Eye (tissue), 1 donor: ENCODE measurements around the gene FNIP1.
A peak's percentile ranks its signal among the peaks of the same experiment; 100 is the strongest.
"Not testable (repeated sequence)": the region's sequence is repeated elsewhere in the genome, so short reads cannot be mapped to it uniquely, and the experiment has no call there.

Experiments
- DNase-seq: peaks from one replicate; pipeline ENCODE4 v3.0.0-alpha.2; 2015

Gene FNIP1

DNA sequence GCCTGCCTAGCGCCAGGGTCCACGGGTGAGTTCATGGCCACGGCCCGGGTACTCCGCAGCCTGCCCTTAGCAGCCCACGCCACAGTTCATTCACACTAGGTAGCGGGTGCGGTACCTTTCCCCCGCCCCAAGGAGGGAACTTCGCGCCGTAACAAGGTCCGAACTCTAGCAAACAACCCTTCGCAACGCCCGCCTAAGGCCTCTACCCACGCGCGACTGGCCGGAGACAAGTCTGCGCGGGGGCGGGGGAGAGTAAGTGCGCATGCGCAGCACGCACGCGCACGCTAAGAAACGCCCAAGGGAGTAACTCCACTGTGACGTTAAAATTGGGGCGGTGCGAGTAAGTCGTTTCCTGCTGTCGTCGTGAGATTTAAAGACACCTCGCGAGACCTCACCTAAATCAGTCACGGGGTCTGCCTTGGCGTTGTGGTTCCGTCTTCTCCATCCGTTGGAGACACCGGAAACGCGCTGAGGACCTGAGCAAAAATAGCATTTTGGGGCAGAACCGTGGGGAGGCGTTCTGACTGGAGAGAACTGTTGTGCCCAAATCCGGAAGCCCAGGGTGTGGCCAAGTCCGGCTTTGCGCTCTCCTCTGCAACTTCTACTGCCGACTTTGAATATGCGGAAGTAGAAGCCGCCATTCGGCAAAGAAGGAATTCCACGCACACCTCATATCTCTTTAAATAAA is 161.7 kb downstream of the FNIP1 start, which contains the start of gene RAPGEF6:
Gene RAPGEF6 (minus strand): TSS at position 234 of the 688 bp plus-strand sequence. CDS start 199 bp downstream, at position 35.
- DNase-seq: peak; percentile 100

DNA sequence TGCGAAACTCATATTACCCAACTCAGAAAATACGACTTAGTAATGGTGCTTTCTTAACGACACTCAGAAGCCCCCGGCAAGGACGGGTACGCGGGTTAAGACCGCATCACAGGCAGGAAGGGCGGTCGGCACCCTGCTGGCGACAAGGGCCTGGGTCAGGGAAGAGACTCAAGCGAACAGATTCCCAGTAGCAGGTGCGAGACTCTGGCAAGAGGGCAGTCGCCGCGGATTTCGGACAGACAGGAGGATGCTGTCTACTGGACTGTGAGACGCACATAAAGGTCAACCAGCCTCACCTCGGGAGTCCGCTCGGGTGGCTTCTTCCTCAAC is 162.2 kb downstream of the FNIP1 start:
- DNase-seq: no peak

DNA sequence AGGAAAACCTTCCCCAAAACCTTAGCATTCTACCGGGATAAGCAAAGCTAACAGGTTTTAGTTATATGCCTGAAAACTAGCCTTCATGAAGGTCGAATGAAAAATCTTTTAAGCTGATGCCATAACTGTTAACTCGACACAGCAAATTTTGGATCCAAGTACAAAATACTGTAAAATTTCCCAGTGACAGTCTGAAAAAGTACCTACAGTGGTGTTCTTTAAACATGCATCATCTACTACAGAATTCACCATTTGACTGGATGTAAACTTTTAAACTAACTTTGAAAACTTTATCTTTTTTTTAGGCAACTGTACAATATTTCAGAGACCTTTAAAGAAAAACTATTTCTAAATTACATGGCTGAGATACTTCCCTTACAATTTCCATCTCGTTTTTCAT is 162.6 kb downstream of the FNIP1 start:
- DNase-seq: no peak

DNA sequence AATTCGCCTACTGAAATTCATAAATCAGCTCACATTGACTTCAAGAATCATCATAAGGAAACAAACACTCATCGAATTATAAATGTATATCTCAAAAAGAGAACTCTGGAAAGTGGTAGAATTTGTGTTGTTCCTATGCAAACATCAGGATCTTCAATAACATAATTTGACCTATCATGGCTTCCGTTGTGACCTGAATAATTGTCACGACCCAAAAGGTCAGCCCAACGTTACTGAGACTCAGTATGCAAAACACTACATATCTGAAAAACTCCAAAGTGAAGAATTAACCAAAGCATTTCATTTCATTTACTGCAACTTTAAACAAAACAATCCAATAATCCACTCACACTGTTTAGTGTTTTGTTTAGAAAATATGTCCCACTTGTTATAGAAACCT is 163.0 kb downstream of the FNIP1 start:
- DNase-seq: peak; percentile 14

DNA sequence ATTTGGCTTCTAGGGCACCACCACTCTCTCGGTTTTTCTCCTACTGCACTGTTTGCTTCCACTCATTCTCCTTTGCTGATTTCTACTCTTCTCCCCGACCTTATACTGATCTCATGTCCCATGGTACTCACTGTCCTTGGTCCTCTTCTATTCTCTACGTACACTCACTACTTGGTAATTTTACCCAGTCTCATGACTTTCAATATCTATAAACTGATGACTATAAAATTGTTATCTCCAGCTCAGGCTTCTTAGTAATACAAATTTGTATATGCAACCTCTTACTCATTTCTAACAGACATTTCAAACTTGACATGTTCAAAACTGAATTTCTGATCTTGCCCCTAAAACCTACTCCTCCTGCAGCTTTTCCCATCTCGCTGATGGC is 165.9 kb downstream of the FNIP1 start:
- no peak for DNase-seq

DNA sequence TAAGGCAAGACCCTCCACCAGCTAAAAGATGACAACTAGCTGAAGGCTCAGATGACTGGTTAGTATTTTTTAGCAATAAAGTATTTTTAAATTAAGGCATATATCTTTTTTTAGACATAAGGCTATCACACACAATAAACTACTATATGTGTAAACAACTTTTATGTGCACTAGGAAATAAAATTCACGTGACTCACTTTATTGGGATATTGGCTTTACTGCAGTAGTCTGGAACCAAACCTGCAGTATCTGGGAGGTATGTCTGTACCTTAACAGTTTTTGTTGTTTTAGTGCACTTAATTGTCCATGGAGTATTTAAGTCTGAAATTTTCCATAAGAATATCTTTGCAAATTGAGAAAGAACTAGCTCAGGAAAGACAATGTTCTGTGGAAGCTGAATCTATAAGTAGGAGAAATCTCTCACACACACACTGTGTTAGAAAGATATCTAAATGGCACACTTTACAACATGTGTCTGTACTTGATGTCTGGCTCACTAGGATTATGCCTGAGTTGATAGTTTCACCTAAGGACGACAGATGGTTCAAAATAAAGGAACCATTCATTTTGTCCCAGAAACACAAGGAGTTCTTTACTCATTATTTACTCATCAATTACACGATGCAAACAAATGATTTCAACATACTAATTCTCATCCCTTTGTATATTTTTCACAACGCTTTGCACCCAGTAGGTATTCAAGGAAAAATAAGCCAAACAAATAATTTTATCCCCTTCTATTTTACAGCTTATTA is 166.4 kb downstream of the FNIP1 start:
- DNase-seq: no peak

DNA sequence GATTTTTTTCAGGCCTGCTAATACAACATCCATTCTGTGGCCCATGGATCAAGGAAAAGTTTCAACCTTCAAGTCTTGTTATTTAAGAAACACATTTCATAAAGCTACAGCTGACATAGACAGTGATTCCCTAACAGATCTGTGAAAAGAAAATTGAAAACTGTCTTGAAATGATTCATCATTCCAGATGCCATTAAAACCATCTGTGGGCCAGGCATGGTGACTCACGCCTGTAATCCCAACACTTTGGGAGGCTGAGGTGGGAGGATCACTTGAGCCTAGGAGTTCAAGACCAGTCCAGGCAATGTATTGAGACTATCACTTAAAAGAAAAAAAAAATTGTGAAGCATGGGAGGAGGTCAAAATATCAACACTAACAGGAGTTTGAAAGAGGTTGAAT is 167.8 kb downstream of the FNIP1 start:
- no peak for DNase-seq

DNA sequence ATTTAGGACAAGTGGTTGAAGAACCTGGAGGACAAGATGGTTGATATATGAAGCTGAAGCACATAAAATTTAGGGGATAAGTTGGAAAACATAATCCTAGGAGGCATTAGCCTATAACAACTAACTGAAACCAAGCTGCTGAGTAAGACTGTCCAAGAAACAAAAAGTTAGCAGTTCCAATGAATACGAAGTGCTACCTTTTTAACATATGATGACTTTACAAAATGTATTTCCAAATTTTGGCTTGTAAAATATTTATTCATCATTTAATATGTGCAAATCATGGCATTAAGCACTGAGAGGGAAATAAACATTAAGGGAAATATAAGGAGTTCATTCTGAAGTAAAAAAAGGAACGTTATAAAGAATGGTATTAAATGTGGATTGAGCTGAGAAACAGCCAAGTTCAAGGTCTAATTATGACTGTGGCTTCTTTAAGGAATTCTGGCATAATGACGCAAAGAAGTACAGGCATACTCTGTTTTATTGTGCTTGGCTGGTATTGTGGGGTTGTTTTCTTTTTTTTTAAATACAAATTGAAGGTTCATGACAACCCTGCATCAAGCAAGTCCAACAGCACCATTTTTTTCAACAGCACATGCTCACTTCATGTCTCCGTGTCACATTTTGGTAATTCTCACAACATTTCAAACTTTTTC is 169.5 kb downstream of the FNIP1 start:
- DNase-seq: no peak

DNA sequence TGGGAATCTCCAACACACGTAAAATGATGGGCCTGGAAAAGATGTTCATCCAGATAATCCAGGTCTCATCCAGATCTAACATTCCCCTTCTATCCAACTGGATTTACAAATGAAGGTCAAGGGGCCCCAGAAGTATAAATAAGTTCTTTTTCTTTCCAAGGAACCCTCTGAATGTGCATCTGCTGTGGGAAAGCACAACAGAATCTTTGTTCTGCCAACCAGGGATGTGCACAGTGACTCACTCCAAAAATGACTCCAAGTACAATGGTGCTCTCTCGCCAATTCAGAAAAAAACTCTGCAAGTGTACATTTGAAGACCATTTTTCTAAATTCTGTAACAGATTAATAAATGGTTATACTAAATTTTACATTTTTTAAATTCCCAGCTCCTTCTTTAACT is 174.2 kb downstream of the FNIP1 start:
- DNase-seq: no peak

DNA sequence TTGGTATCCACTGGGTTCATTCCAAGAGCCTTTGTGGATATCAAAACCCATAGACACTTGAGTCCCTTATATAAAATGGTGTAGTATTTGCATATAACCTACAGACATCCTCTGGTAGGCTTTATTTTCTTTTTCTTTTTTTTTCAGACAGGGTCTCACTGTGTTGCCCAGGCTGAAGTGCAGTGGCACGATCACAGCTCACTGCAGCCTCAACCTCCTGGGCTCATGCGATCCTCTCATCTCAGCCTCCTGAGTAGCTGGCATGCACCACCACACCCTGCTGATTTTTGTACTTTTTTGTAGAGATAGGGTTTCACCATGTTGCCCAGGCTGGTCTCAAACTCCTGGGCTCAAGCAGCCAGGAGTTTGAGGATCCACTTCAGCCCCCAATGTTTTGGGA is 175.7 kb downstream of the FNIP1 start:
- not testable (repeated sequence) for DNase-seq

DNA sequence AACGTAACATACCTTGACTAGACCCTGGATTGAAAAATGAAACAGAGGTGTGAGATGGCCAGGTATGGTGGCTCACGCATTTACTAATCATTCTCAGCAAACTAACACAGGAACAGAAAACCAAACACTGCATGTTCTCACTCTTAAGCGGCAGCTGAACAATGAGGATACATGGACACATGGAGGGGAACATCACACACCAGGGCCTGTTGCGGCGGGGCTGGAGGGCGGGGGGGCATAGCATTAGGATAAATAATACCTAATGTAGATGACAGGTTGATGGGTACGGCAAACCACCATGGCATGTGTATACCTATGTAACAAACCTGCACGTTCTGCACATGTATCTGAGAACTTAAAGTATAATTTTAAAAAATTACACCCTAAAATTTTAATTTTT is 177.7 kb downstream of the FNIP1 start:
- DNase-seq: no peak

DNA sequence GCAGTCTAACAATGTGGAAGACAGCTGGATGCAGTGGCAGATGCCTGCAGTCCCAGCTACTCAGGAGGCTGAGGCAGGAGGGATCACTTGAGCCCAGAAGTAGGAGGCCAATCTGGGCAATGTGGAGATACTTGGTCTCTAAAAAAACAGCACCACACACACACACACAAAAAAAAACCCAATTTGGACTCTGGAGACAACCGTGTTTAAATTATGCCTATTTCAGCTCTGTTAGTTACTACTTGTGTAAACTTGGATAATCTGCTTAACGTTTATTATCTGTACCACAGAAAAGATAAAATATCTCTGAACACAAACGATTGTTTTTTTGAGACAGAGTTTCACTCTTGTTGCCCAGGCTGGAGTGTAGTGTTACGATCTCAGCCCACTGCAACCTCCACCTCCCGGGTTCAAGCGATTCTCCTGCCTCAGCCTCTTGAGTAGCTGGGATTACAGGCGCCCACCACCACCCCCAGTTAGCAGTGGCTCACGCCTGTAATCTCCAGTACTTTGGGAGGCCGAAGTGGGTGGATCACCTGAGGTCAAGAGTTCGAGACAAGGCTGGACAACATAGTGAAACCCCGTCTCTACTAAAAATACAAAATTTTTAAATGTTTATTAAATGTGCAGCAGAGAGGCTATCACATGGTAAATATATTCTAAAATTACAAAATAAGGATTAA is 179.5 kb downstream of the FNIP1 start:
- DNase-seq: no peak

DNA sequence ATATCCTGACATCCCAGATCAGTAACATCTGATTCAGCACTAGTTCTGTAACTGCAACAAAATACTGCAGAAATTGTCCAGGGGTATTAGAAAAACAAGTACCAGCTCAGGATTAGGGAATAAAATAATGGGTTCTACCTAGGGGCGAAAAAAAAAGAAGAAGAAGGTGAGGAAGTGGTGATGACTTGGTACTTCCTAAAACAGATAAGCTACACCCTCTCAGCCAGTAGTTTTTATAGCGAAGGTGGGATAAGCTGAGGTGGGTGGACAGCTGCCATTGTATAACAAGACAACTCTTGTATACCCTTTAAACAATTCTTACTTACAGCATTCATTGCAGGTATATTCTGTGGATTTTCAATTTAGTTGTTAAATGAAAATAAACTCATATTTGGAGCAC is 180.9 kb downstream of the FNIP1 start:
- no peak for DNase-seq

DNA sequence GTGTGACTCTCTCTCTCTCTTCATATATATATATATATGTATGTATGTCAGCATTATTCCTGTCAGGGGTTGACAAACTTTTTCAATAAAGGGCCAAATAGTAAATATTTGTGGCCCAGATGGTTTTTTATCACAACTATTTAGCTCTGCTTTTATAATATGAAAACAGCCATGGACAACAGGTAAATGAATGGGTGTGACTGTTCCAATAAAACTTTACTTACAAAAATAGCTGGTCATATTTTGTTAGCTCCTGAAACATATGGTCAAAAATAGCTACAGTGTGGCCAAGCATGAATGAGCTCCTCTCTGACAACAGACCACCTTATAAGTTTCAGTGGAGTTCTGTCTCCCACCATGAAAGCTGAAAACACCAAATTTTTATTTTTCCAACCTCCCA is 183.4 kb downstream of the FNIP1 start:
- DNase-seq: no peak

DNA sequence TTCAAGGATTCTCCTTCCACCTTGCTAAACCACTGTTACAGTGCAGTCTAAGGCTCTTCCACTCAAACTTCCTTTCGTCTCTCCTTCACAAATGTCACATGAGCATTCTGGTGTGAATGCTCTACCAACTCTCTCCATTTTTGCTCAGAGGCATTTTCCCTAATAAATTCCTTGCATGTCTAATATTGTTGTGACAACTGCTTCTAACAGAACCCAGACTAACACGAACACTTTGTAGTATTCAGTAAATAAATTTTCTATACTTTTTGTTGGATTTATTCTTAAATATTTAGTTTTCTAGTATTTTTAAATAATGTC is 185.8 kb downstream of the FNIP1 start:
- DNase-seq: no peak

DNA sequence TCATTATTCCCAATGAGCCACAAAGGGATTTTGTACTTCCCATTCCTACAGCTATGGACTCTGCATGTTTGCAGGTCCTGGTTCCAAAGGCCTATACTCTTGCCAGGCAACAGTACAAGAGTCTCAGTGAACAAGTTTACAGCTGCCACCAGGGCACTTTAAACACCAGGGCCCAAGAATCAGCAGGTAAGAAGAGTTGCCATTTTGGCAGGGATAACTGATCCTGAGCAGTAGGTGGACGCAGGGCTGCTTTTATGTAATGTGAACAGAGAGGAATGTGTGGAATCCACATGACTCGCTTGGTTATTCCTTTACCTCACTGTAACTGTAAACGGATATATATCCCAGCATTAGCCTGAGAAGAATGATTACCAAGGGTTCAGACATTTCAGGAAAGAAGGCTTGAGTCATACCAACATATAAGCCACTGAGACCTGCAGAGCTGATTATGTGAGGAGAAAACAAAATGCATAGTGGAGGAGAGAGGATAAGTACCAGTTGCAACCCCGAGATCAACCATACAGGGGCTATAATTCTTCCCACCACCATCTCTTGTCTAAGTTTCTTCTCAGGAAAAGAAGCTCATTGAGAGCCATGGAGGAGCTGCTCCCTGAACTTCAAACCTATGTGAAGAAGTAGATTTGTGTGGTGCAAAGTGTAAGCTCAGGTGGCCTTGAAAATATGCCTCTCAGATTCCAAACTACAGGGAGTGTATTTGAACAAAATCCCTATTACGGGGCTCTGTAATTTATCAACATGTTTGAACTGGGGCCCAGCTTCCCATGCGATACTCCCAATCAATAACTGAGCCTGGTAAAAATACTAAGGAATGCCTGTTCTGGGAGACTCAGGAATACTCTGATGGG is 186.4 kb downstream of the FNIP1 start:
- no peak for DNase-seq

DNA sequence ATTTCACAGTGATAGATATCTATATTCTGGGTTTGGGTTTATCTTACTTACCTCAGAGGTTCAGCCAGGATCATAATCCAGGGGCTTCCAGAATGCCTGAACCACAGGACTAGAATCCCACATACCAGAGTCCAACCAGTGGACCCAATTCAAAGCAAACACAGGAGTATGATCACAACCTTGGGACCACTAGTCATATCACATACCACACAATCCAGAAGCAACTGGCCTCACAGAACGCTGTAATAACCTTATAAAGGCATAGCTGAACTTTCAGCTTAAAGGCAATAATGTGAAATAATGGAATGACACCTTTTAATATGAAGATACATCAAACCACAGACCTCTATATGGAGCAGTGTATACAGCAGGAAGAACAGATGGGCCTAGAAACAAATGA is 187.0 kb downstream of the FNIP1 start:
- no peak for DNase-seq

DNA sequence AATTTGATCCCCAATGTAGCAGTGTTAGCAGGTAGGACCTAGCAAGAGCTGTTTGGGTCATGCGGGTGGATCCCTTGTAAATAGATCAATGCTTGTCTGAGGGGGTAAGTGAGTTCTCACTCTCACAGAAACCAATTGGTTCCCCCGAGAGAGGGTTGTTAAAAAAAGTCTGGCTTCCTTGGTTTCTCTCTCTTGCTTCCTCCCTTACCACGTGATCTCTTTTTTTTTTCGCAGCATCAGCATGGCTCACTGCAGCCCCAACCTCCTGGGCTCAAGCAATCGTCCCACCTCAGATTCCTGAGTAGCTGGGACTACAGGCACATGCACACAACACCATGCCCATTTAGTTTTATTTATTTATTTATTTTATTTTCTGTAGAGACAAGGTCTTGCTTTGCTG is 188.2 kb downstream of the FNIP1 start:
- DNase-seq: no peak

DNA sequence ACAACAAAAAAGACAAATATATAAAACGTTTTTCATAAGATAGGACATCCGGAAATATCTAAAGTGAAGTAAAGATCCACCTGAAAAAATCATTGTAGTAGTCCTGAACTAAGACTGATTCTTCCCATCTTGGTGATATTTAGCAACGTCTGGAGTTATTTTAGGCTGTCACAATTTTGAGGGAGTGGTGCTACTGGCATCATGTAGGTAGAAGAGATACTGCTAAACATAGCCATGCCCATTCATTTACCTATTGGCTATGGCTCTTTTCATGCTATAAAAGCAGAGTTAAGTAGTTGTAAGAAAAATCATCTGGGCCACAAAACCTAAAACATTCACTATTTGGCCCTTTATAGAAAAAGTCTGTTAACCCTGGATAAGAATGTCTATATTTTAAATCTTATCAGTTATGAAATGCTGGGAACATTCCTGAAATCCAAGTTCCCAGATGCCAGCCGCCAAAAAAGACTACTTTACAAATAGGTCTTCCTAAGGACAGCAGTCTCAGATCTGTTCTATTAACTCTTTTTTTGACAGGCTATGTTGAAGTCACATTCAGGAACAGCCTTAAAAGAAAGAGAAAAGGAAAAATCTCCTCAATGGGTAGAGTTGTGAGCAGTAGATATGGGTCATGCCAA is 188.8 kb downstream of the FNIP1 start:
- DNase-seq: no peak

DNA sequence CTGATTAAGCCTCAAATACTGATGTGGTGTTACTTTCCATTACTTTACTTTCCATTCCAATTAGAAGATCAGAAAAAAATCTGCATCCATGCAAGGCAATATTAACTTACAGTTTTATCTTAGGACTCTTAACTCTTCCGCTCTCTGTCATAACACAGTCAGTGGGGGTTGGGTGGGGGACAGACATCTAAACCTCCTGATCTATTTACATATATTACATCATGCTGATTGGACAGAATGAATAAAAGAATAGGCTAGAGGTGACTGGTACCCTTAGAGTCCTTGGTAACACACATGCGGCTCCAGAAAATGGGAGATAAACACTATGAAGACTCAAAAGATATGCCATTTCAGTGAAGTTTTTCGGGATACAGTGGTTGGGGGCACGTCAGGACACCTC is 189.4 kb downstream of the FNIP1 start:
- DNase-seq: no peak

DNA sequence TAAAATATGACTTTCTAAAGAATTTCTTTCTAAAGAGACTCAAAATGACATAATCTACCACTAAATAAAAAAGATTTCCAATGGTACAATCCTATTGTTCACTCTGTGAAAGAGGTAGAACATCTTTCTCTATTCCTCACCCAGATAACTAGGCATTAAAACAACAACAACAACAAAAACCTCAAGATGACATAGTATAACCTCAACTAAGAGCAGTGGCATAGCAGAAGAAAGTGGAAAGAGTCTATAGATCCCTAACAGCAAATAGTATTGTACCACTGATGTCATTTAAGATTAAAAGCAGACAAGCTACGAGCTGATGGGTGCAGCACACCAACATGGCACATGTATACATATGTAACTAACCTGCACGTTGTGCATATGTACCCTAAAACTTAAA is 191.7 kb downstream of the FNIP1 start:
- DNase-seq: no peak
